HEK293T (cell line): ENCODE data around the gene NUP35.

Source experiments
- CTCF ChIA-PET: fragments of 350-600 bp; formaldehyde crosslinking; extraction: SDS; loops from one replicate; lab custom pipeline; 2021; ENCODE audit warnings: antibody characterized with exemption, inconsistent platforms; lab: Yijun Ruan, JAX
- POLR2A ChIA-PET: fragments of 350-600 bp; formaldehyde crosslinking; extraction: SDS; loops from one replicate; lab custom pipeline; 2020; ENCODE audit warnings: antibody characterized with exemption, inconsistent platforms; lab: Yijun Ruan, JAX
- DNase-seq: peaks from one replicate; pipeline ENCODE4 v3.0.0; 2012; ENCODE audit warnings: mixed read lengths; ENCODE audit errors: extremely low spot score
- ARNT ChIP-seq: fragments of 450-650 bp; IDR thresholded peaks from 2 replicates; pipeline ENCODE4 v1.6.1; 2017; ENCODE audit warnings: mild to moderate bottlenecking
- BHLHE40 ChIP-seq: fragments of 450-650 bp; IDR thresholded peaks from 2 replicates; pipeline ENCODE4 v1.6.1; 2016; ENCODE audit warnings: mild to moderate bottlenecking, moderate library complexity, borderline replicate concordance
- CTBP1 ChIP-seq: fragments of 450-650 bp; IDR thresholded peaks from 2 replicates; pipeline ENCODE4 v1.6.1; 2016; ENCODE audit warnings: borderline replicate concordance
- ELF4 ChIP-seq: fragments of 450-650 bp; IDR thresholded peaks from 2 replicates; pipeline ENCODE4 v1.6.1; 2017; ENCODE audit warnings: antibody characterized with exemption
- FOXA1 ChIP-seq: fragments of 450-650 bp; IDR thresholded peaks from 2 replicates; pipeline ENCODE4 v1.6.1; 2016; ENCODE audit warnings: mild to moderate bottlenecking
- FOXK2 ChIP-seq: fragments of 450-650 bp; IDR thresholded peaks from 2 replicates; pipeline ENCODE4 v1.6.1; 2016; ENCODE audit warnings: mild to moderate bottlenecking
- FOXM1 ChIP-seq: fragments of 450-650 bp; IDR thresholded peaks from 2 replicates; pipeline ENCODE4 v1.6.1; 2017; ENCODE audit warnings: mild to moderate bottlenecking, borderline replicate concordance
- HDGF ChIP-seq: fragments of 450-650 bp; IDR thresholded peaks from 2 replicates; pipeline ENCODE4 v1.6.1; 2017; ENCODE audit warnings: antibody characterized with exemption, borderline replicate concordance
- L3MBTL2 ChIP-seq: fragments of 450-650 bp; conservative IDR thresholded peaks from 2 replicates; pipeline ENCODE4 v1.6.1; 2016; ENCODE audit warnings: mild to moderate bottlenecking
- LEF1 ChIP-seq: fragments of 450-650 bp; IDR thresholded peaks from 2 replicates; pipeline ENCODE4 v1.6.1; 2017; ENCODE audit warnings: mild to moderate bottlenecking, borderline replicate concordance
- NFRKB ChIP-seq: fragments of 450-650 bp; IDR thresholded peaks from 2 replicates; pipeline ENCODE4 v1.6.1; 2016; ENCODE audit warnings: mild to moderate bottlenecking, moderate library complexity
- SP1 ChIP-seq: fragments of 450-650 bp; IDR thresholded peaks from 2 replicates; pipeline ENCODE4 v1.6.1; 2017
- SUZ12 ChIP-seq: fragments of 450-650 bp; IDR thresholded peaks from 2 replicates; pipeline ENCODE4 v1.6.1; 2016; ENCODE audit warnings: mild to moderate bottlenecking
- TARDBP ChIP-seq: fragments of 450-650 bp; IDR thresholded peaks from 2 replicates; pipeline ENCODE4 v1.6.1; 2016
- ZNF384 ChIP-seq: fragments of 450-650 bp; IDR thresholded peaks from 2 replicates; pipeline ENCODE4 v1.6.1; 2016
- TF ChIP-seq, protein P1 (sequence below): fragments of 450-650 bp; IDR thresholded peaks from 2 replicates; pipeline ENCODE4 v1.6.1; 2016

NUP35 gene

DNA sequence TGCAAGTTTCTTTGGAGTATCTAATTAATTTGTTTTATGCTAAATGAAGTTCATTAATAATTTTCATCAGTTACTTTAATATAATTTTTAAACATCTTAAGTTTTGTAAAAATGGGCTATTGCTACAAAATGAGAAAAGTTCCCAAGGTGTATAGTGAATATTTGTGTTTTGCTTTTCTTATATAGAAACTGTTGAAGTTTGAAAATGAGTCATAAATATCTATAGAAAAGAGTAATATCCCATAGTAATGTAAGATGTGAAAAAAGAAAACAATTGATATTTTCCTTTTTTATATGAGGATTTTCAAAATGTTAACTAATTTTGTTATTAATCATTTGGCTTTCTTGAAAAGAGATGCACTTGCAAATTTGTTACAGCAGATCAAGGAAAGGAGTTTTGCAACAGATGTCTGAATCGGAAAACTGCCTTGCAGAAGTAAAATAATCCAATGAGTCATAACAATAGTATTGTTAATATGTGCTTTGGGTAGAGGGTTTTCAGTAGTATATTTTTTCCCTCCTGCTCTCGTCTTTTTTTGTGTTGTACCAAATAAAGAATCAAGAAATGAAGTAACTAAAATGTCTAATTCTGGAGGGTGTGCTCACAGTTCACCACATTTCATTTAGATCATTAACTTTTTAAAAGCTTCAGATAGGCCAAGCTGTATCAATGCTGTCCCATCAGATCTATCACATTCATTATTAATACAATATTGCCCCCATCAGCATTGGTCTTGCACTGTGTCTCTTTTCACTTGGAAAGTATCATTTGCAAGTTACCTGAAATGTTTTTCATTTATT is 30.2 kb upstream of the NUP35 start:
- TF ChIP-seq ARNT = no peak
- no peak for TF ChIP-seq TARDBP
- TF ChIP-seq CTBP1 = no peak
- no peak for TF ChIP-seq NFRKB
- no peak for TF ChIP-seq LEF1
- no peak for TF ChIP-seq FOXK2
- TF ChIP-seq ELF4 = no peak
- TF ChIP-seq, protein P1, sequence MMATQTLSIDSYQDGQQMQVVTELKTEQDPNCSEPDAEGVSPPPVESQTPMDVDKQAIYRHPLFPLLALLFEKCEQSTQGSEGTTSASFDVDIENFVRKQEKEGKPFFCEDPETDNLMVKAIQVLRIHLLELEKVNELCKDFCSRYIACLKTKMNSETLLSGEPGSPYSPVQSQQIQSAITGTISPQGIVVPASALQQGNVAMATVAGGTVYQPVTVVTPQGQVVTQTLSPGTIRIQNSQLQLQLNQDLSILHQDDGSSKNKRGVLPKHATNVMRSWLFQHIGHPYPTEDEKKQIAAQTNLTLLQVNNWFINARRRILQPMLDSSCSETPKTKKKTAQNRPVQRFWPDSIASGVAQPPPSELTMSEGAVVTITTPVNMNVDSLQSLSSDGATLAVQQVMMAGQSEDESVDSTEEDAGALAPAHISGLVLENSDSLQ = no peak
- no peak for TF ChIP-seq FOXM1
- TF ChIP-seq SUZ12 = no peak
- ChIA-PET CTCF (interaction anchor here (1.6 kb wide), 1 partner anchor 15 kb away, joined by 3 read pairs; the partner anchor contains the start of gene DUSP19), POLR2A (interaction anchor here (0.9 to 1.0 kb wide), 3 partner anchors 15 to 31 kb away, joined by 6 to 7 read pairs (median 6); partner anchors contain the start of gene DUSP19)
- DNase-seq = no peak

DNA sequence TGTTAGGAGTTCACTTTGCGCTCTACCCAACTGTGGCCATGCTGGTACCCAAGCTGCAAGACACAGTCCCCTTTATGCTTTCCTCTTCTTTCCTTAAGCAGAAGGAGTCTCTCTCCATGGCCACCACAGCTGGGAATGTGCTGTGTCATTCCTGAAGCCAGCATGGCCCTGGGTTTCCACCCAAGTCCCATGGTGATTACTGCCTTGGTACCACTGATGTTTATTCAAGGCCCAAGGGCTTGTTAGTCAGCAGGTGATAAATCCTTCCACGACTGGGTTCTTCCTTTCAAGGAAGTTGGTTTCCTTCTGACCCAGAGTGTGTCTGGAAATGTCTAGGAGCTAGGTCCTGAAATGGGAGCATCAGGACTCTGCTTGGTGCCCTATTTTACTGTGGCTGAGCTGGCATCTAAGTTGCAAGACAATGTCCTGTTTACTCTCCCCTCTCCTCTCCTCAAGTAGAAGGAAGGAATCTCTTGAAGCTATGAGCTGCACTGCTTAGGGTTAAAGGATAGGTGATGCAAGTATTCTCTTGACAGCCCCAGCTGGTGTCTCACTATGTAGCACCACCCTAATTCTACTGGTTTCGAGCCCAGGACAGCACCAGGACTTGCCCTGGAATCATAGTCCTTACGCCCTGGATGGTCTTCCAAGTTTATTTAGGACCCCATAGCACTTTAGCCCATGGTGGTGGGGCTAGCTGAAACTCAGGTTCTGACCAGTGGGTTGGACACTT is 18.7 kb upstream of the NUP35 start:
- CTCF ChIA-PET = no interaction called here
- POLR2A ChIA-PET = no interaction called here
- DNase-seq = no peak
- no peak for TF ChIP-seq HDGF
- no peak for TF ChIP-seq TARDBP
- TF ChIP-seq FOXK2 = no peak
- TF ChIP-seq FOXM1 = no peak
- TF ChIP-seq LEF1 = no peak
- TF ChIP-seq SP1 = no peak
- TF ChIP-seq CTBP1 = no peak
- TF ChIP-seq ELF4 = no peak
- TF ChIP-seq BHLHE40 = no peak
- no peak for TF ChIP-seq FOXA1
- no peak for TF ChIP-seq ARNT
- TF ChIP-seq NFRKB = no peak
- no peak for TF ChIP-seq L3MBTL2
- TF ChIP-seq, protein P1 = no peak
- TF ChIP-seq SUZ12 = no peak
- TF ChIP-seq ZNF384 = no peak

DNA sequence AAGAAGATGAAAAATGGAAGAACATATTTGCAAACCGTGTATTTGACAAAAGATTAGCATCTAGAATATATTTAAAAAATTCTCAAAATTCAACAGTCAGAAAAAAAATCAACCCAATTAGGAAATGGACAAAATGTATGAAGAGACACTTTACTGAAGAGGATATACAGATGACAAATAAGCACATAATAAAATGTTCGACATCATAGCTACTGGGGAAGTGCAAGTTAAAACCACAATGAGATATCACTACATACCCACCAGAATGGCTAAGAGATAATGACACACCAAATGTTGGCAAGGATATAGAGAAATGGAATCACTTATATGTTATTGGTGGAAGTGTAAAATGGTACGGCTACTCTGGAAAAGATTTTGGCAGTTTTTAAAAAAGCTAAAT is 11.7 kb upstream of the NUP35 start:
- DNase-seq = no peak
- CTCF ChIA-PET = no interaction called here
- TF ChIP-seq, protein P1 = no peak
- TF ChIP-seq NFRKB = no peak
- no peak for TF ChIP-seq LEF1
- no peak for TF ChIP-seq FOXM1
- TF ChIP-seq SP1 = no peak
- TF ChIP-seq ELF4 = no peak
- no peak for TF ChIP-seq FOXA1
- no peak for TF ChIP-seq TARDBP
- TF ChIP-seq BHLHE40 = no peak
- TF ChIP-seq ZNF384 = no peak
- no peak for TF ChIP-seq L3MBTL2
- no peak for TF ChIP-seq SUZ12
- POLR2A ChIA-PET = no interaction called here

DNA sequence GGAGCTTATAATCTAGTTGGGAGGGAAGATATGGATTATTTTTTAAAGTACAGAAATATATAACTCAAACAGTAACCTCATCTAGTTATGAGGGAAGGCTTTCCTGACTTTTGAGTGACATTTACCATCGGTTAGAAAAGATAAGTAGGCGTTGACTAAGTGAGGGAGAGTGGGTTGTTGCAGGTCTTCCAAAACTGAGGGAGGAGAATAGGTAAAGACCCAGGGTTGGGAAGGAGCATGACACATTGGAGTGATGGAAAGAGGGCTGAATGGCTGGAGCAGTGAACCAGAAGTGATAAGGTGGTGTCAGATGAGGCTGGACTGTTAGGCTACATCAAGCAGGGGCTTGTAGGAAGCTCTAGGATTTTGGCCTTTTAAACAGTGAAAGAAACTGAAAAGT is 10.6 kb upstream of the NUP35 start:
- POLR2A ChIA-PET = no interaction called here
- DNase-seq = no peak
- CTCF ChIA-PET = no interaction called here
- TF ChIP-seq SP1 = no peak
- TF ChIP-seq ELF4 = no peak

DNA sequence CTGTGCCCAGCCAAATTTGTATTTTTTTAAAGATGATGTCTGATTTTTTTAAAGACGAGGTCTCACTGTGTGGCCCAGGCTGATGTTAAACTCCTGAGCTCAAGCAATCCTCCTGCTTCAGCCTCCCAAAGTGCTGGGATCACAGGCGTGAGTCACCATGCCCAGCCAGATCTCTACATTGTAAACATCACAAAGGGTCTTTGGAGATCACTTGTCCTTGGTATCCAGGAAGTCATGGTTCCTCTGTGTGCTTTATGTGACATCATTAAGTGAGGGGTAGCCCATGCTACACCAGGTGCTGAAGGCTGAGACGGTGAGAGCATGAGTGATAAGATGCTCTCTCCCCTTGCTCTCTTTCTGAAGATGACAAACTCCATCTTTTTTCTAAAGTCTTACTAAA is 7.0 kb upstream of the NUP35 start:
- ChIA-PET POLR2A (no interaction called here), CTCF (no interaction called here)
- no peak for DNase-seq
- TF ChIP-seq LEF1 = no peak
- TF ChIP-seq ZNF384 = no peak
- TF ChIP-seq FOXA1 = no peak
- TF ChIP-seq SP1 = no peak
- TF ChIP-seq FOXM1 = no peak
- TF ChIP-seq HDGF = no peak
- no peak for TF ChIP-seq FOXK2
- no peak for TF ChIP-seq BHLHE40
- TF ChIP-seq L3MBTL2 = no peak
- TF ChIP-seq, protein P1 = no peak
- no peak for TF ChIP-seq ARNT
- TF ChIP-seq SUZ12 = no peak
